AG04450 (cell line): ENCODE measurements around the gene PDZD7. TPM values are rescaled to one million over a fixed set of nuclear protein-coding genes. Genes with fewer than 3 reads are reported as not detected.

Experiments
- CTCF ChIA-PET: fragments of 300-600, 350-600 bp; formaldehyde crosslinking; extraction: SDS; loops from one replicate; lab custom pipeline; 2022; ENCODE audit warnings: antibody characterized with exemption, inconsistent platforms; lab: Charles Lee
- POLR2A ChIA-PET: fragments of 350-600 bp; formaldehyde crosslinking; extraction: SDS; loops from one replicate; lab custom pipeline; 2021; ENCODE audit warnings: antibody characterized with exemption, inconsistent platforms; lab: Yijun Ruan, JAX
- DNase-seq: peaks from one replicate; pipeline ENCODE4 v3.0.0-alpha.2; 2011; ENCODE audit warnings: low read depth, low spot score
- H3K27ac ChIP-seq: one replicate; pipeline ENCODE4 v1.5.1; 2012; ENCODE audit warnings: low read depth, low read length, control low read depth
- H3K27me3 ChIP-seq: one replicate; pipeline ENCODE4 v1.6.0; 2012; ENCODE audit warnings: low read length; ENCODE audit not compliant: control insufficient read depth, insufficient read depth
- H3K4me3 ChIP-seq: 2 replicates; pipeline ENCODE4 v1.5.1; 2011; ENCODE audit warnings: mild to moderate bottlenecking, low read depth, low read length, control low read depth
- H3K9me3 ChIP-seq: 2 replicates; pipeline ENCODE4 v1.5.1; 2012; ENCODE audit warnings: low read length; ENCODE audit not compliant: control insufficient read depth, insufficient read depth
- CTCF ChIP-seq: IDR thresholded peaks from 2 replicates; pipeline ENCODE4 v1.5.1; 2011; ENCODE audit warnings: low read depth, low read length, control low read depth, inconsistent platforms
- polyA plus RNA-seq: library from polyadenylated mRNA; depleted of rRNA; stranded (reverse); fragments of >200 nt; gene quantifications from 2 replicates; pipeline ENCODE4 v1.2.3, GENCODE V29; 2011

Gene PDZD7
- polyA plus RNA-seq, 1 experiment, result 0.27 TPM

DNA sequence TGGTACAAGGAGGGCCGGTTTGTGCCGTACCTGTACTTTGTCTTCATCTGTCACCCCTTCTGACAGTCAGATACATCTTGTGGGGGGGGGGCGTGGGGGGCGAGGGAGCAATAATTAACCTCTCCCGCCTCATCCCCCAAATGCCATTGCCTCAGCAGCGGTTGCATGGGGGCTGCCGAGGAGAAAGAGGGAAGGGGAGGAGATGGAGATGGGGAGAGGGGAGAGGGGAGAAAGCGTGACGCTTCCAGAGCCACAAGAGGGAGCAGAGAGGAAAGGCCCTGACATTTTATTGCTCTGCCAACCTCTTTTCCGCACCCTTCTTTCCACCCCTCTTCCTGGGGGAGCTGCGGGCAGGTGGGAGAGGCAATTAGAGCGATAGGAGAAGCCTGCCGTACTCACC, 42.7 kb upstream of the PDZD7 start:
- Histone ChIP-seq H3K9me3 (no peaks in the 10 kb centered on the region), H3K4me3 (no peak overlapping the region), H3K27ac (no peak overlapping the region), H3K27me3 (peaks cover 54% of the 10 kb centered on the region)
- ChIA-PET CTCF (interaction anchor here (0.7 to 2.9 kb wide), 4 partner anchors 8 to 68 kb away, joined by 3 to 21 read pairs (median 4); no protein-coding TSS in a partner anchor), POLR2A (interaction anchor here (1.2 kb wide), 1 partner anchor 31 kb away, joined by 3 read pairs; no protein-coding TSS in a partner anchor)
- DNase-seq, result no peak
- peak; percentile 19; the same call in 1 of the 2 replicates for TF ChIP-seq CTCF

GRCh38 chr10:101072923-101073322, 42.0 kb upstream of the PDZD7 start:
- DNase-seq, result no peak
- POLR2A ChIA-PET, result interaction anchor here (1.2 kb wide), 1 partner anchor 30 kb away, joined by 3 read pairs; no protein-coding TSS in a partner anchor
- TF ChIP-seq CTCF, result no peak
- Histone ChIP-seq H3K27me3 (peaks cover 48% of the 10 kb centered on the region), H3K9me3 (no peaks in the 10 kb centered on the region), H3K4me3 (no peak overlapping the region), H3K27ac (no peak overlapping the region)
- CTCF ChIA-PET, result no interaction called here

- no peak for DNase-seq
- POLR2A ChIA-PET, result interaction anchor here (1.0 kb wide), 1 partner anchor 11 kb away, joined by 7 read pairs; no protein-coding TSS in a partner anchor
- no peak for TF ChIP-seq CTCF
- Histone ChIP-seq H3K27ac (no peak overlapping the region), H3K9me3 (no peaks in the 10 kb centered on the region; the same call in 1 of the 2 replicates), H3K27me3 (peaks cover 48% of the 10 kb centered on the region), H3K4me3 (no peak overlapping the region)
- CTCF ChIA-PET, result interaction anchor here (0.8 to 16.2 kb wide), 3 partner anchors 12 to 26 kb away, joined by 3 to 414 read pairs (median 4); no protein-coding TSS in a partner anchor
Measured at GRCh38 chr10:101071885-101072433, 41.0 kb upstream of the PDZD7 start.

DNA sequence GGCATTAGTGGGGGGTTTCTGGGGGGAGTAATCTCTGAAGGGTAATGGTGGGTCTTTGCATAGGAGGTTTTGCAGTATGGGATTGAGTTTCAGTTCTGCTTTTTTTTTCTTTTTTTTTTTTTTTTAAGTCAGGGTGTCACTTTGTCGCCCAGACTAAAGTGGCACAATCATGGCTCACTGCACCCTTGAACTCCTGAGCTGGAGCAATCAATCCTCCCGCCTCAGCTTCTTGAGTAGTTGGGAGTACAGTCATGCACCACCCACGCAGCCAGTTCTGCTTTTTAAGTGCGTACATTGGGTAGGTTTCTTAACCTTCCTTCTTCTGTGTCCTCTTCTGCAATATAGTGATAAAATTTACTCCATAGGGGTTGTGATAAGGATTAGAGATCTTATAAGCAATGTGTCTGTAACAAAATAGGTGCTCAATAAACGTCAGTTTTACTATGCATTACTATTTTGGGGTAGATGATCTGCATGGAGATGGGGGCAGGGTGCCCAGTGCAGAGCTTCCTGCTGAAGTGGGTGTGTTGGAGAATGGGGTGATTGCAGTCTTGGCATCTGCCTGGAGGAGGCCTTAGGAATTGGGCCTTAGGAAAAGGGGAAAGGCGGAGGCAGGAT, 40.4 kb upstream of the PDZD7 start:
- peaks cover 46% of the 10 kb centered on the region for H3K27me3 ChIP-seq
- no peak overlapping the region for H3K27ac ChIP-seq
- POLR2A ChIA-PET, result interaction anchor here (0.6 to 1.0 kb wide), 2 partner anchors 11 to 152 kb away, joined by 3 to 7 read pairs; no protein-coding TSS in a partner anchor
- CTCF ChIA-PET, result interaction anchor here (0.8 to 16.2 kb wide), 3 partner anchors 11 to 25 kb away, joined by 3 to 414 read pairs (median 4); no protein-coding TSS in a partner anchor
- no peak overlapping the region for H3K4me3 ChIP-seq
- no peaks in the 10 kb centered on the region; the same call in 1 of the 2 replicates for H3K9me3 ChIP-seq
- no peak for TF ChIP-seq CTCF
- DNase-seq, result no peak
